Keratinocyte (primary cell): ENCODE results near the gene TANGO2. TPM values are rescaled to one million over a fixed set of nuclear protein-coding genes. Genes with fewer than 3 reads are reported as not detected.

ENCODE experiments used
- DNase-seq: peaks from one replicate; pipeline ENCODE4 v3.0.0-alpha.2; 2011; ENCODE audit warnings: low read depth, missing footprints, low spot score
- FAIRE-seq: peaks from 2 replicates; lab custom pipeline; 2011; peaks lifted over from hg19 to GRCh38; lab: Jason Lieb, UNC
- H2AFZ ChIP-seq: 2 replicates; pipeline ENCODE4 v1.6.0; 2012; ENCODE audit warnings: low read length, control low read depth, inconsistent platforms; ENCODE audit not compliant: control insufficient read depth
- H3K27ac ChIP-seq: 2 replicates; pipeline ENCODE4 v1.5.1; 2011; ENCODE audit warnings: low read length; ENCODE audit not compliant: control insufficient read depth, insufficient read depth
- H3K27me3 ChIP-seq: 3 replicates; pipeline ENCODE4 v1.6.0; 2011; ENCODE audit warnings: low read length; ENCODE audit not compliant: control insufficient read depth, insufficient read depth; ENCODE audit errors: extremely low read depth
- H3K36me3 ChIP-seq, 2 experiments: 2 replicates in 1 of 2; 3 replicates in 1 of 2; pipeline ENCODE4 v1.5.1; 2011; ENCODE audit warnings: low read length in 2 of 2, mild to moderate bottlenecking in 1 of 2; ENCODE audit not compliant: control insufficient read depth in 2 of 2, insufficient read depth in 2 of 2; ENCODE audit errors: extremely low read depth in 1 of 2
- H3K4me1 ChIP-seq: 3 replicates; pipeline ENCODE4 v1.5.1; 2011; ENCODE audit warnings: low read length; ENCODE audit not compliant: control insufficient read depth, insufficient read depth; ENCODE audit errors: extremely low read depth
- H3K4me2 ChIP-seq: 3 replicates; pipeline ENCODE4 v1.6.0; 2011; ENCODE audit warnings: low read depth, low read length; ENCODE audit not compliant: control insufficient read depth, insufficient read depth; ENCODE audit errors: extremely low read depth
- H3K4me3 ChIP-seq, 3 experiments: fragments of 200-600 bp in 1 of 3; sonication (generic) in 1 of 3; 2 replicates in 2 of 3; 3 replicates in 1 of 3; pipeline ENCODE4 v1.5.1; 2011 to 2016; ENCODE audit warnings: low read length in 3 of 3, mild to moderate bottlenecking in 3 of 3, control low read depth in 2 of 3, inconsistent platforms in 1 of 3, low read depth in 1 of 3, mixed read lengths in 1 of 3, mixed run types in 1 of 3, moderate library complexity in 1 of 3; ENCODE audit not compliant: control insufficient read depth in 2 of 3, insufficient read depth in 2 of 3; ENCODE audit errors: extremely low read depth in 1 of 3
- H3K79me2 ChIP-seq: 2 replicates; pipeline ENCODE4 v1.6.0; 2012; ENCODE audit warnings: low read length; ENCODE audit not compliant: control insufficient read depth, insufficient read depth
- H3K9ac ChIP-seq: 3 replicates; pipeline ENCODE4 v1.6.0; 2011; ENCODE audit warnings: low read length; ENCODE audit not compliant: control insufficient read depth, insufficient read depth; ENCODE audit errors: extremely low read depth
- H3K9me1 ChIP-seq: 3 replicates; pipeline ENCODE4 v1.6.0; 2011; ENCODE audit warnings: low read length; ENCODE audit not compliant: control insufficient read depth, insufficient read depth; ENCODE audit errors: extremely low read depth
- H3K9me3 ChIP-seq: 2 replicates; pipeline ENCODE4 v1.5.1; 2012; ENCODE audit warnings: low read depth, low read length; ENCODE audit not compliant: control insufficient read depth
- H4K20me1 ChIP-seq: 3 replicates; pipeline ENCODE4 v1.6.0; 2011; ENCODE audit warnings: low read length; ENCODE audit not compliant: control insufficient read depth, insufficient read depth; ENCODE audit errors: extremely low read depth
- CTCF ChIP-seq, 3 experiments: IDR thresholded peaks in 1 of 3; conservative IDR thresholded peaks in 1 of 3; optimal IDR thresholded peaks in 1 of 3; 2 replicates in 2 of 3; 3 replicates in 1 of 3; pipeline versions ENCODE3 to v1.5.1; 2011; ENCODE audit warnings: low read length in 3 of 3, mild to moderate bottlenecking in 3 of 3, moderate library complexity in 2 of 3, control low read depth in 1 of 3, inconsistent platforms in 1 of 3; ENCODE audit not compliant: insufficient read depth in 2 of 3; ENCODE audit errors: extremely low read depth in 1 of 3
- EZH2 ChIP-seq: IDR thresholded peaks from one replicate; pipeline ENCODE4 v1.6.1; 2012; ENCODE audit warnings: inconsistent platforms, mild to moderate bottlenecking, low read length, moderate library complexity
- dilution Hi-C: fragments of 300-500 bp; cut with MboI; formaldehyde crosslinking; loops from one replicate; pipeline ENCODE4 v1.7.0; 2020; ENCODE audit warnings: low sequenced_read_pairs; ENCODE audit not compliant: extremely low pct_ligation_motif_present
- polyA plus RNA-seq, 5 experiments: library from polyadenylated mRNA; depleted of rRNA in 3 of 5; stranded (reverse) in 3 of 5; stranded (forward) in 1 of 5; unstranded in 1 of 5; fragments of >200 nt; gene quantifications; 1 replicate in 1 of 5; 2 replicates in 3 of 5; 3 replicates in 1 of 5; pipeline versions ENCODE4 v1.2.1 to v1.2.3, GENCODE V29; 2011 to 2012; ENCODE audit warnings: missing spikeins in 2 of 5, low read depth in 1 of 5, low replicate concordance in 1 of 5

The TANGO2 gene
- polyA plus RNA-seq, 1 donor (not counting 4 experiments of a cell fraction or from before 2014, with no cell fraction given), result 20.1 TPM

- Histone ChIP-seq H3K9me1 (peaks cover under 1% of the 10 kb centered on the region), H3K27me3 (no peaks in the 10 kb centered on the region), H3K4me2 (no peak overlapping the region), H3K9me3 (no peaks in the 10 kb centered on the region), H3K4me1 (peaks cover 8% of the 10 kb centered on the region), H3K27ac (no peak overlapping the region), H3K4me3 (no peak overlapping the region), H3K9ac (no peak overlapping the region), H3K36me3 (peaks cover 8 to 9% of the 10 kb centered on the region in 2 experiments), H2AFZ (no peak overlapping the region), H3K79me2 (peaks cover 20% of the 10 kb centered on the region), H4K20me1 (no peaks in the 10 kb centered on the region)
- dilution Hi-C loops, result no loop called here
- DNase-seq, result no peak
- TF ChIP-seq EZH2 (no peak), CTCF (optimal IDR thresholded peaks at IDR 0.05 in 1 of 3, IDR thresholded peaks at IDR 0.05 in 1 of 3, conservative IDR thresholded peaks at IDR 0.05 in 1 of 3; ENCODE audit: extremely low read depth in 1 of 3, insufficient read depth in 2 of 3, low read length in 3 of 3) (no peak)
- FAIRE-seq, result no peak
These were observed 6.2 kb downstream of the TANGO2 start for GRCh38 chr22:20026996-20027601.

GRCh38 chr22:20027966-20028854 lies 7.3 kb downstream of the TANGO2 start:
- FAIRE-seq (no peak), DNase-seq (no peak)
- H3K4me3 ChIP-seq, result no peak overlapping the region
- H3K9me3 ChIP-seq, result no peaks in the 10 kb centered on the region
- no peak overlapping the region for H3K27ac ChIP-seq
- no peaks in the 10 kb centered on the region for H4K20me1 ChIP-seq
- H3K79me2 ChIP-seq, result peaks cover 14% of the 10 kb centered on the region
- dilution Hi-C loops, result no loop called here
- H3K4me2 ChIP-seq, result no peak overlapping the region
- H3K9me1 ChIP-seq, result no peaks in the 10 kb centered on the region
- peaks cover 13% of the 10 kb centered on the region for H3K4me1 ChIP-seq
- no peak for TF ChIP-seq EZH2
- peak; percentile 30 to 43 (median 36) for TF ChIP-seq CTCF (optimal IDR thresholded peaks at IDR 0.05 in 1 of 3, IDR thresholded peaks at IDR 0.05 in 1 of 3, conservative IDR thresholded peaks at IDR 0.05 in 1 of 3; ENCODE audit: extremely low read depth in 1 of 3, insufficient read depth in 2 of 3, low read length in 3 of 3)
- H3K36me3 ChIP-seq, result peaks cover 6 to 8% of the 10 kb centered on the region in 2 experiments
- no peaks in the 10 kb centered on the region for H3K27me3 ChIP-seq
- H2AFZ ChIP-seq, result no peak overlapping the region
- H3K9ac ChIP-seq, result no peak overlapping the region
